Embryonic facial prominence (tissue), 1 donor: ENCODE measurements around the gene BTN2A1.
"Not testable (repeated sequence)": the region's sequence is repeated elsewhere in the genome, so short reads cannot be mapped to it uniquely, and the experiment has no call there.

Experiments used
- DNase-seq: peaks from one replicate; pipeline ENCODE4 v3.0.0-alpha.2; 2016; ENCODE audit errors: extremely low spot score

The BTN2A1 gene

DNA sequence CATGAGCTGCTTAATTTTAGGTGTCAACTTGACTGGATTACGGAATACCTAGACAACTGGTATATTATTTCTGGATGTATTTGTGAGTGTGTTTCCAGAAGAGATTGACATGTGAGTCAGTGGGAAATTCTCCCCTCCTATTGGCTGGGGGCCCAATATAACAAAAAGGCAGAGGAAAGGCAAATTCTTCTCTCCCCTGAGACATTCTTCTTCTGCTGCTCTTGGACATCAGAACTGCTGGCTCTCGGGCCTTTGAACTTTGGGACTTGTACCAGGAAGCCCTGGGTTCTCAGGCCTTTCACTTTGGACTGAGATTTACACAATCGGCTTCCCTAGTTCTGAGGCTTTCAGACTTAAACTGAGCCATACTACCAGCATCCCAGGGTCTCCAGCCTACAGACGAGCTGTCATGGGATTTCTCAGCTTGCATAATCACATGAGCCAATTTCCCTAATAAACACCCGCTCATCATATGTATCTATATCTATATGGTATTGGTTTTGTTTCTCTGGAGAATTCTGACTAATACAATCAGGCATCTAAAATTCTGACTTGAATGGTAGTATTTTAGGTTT is 25.0 kb upstream of the BTN2A1 start:
- no peak for DNase-seq

DNA sequence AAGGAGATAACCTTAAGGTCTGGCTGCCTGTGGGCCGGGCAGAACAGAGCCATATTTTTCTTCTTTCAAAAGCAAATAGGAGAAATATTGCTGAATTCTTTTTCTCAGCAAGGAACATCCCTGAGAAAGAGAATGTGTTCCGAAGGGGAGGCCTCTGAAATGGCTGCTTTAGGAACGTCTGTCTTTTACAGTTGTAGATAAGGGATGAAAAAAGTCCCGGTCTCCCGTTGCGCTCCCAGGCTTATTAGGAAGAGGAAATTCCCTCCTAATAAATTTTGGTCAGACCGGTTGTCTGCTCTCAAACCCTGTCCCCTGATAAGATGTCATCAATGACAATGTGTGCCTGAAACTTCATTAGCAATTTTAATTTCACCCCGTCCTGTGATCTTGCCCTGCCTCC is 24.1 kb upstream of the BTN2A1 start:
- not testable (repeated sequence) for DNase-seq

DNA sequence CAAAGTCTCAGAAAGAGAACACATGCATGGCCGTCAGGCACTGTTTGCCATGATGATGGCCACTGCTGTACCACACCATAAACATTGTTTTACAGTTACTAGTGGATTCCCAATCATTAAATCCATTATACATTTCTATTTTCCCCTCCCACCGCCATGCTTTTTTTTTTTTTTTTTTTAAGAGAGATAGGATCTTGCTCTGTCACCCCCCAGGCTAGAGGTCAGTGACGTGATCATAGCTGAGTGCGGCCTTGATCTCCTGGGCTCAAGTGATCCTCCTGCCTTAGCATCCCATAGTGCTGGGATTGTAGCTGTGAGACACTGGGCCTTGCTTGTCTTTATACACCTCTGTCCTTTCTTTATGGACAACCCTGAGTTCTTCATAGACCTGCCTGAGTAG is 21.7 kb upstream of the BTN2A1 start:
- DNase-seq = no peak

GRCh38 chr6:26437550-26437949 is 20.2 kb upstream of the BTN2A1 start:
- no peak for DNase-seq

- no peak for DNase-seq
Measured at GRCh38 chr6:26438000-26438399, 19.8 kb upstream of the BTN2A1 start.

GRCh38 chr6:26439151-26440125 is 18.3 kb upstream of the BTN2A1 start:
- no peak for DNase-seq

- no peak for DNase-seq
Measured at GRCh38 chr6:26440977-26441358, 16.8 kb upstream of the BTN2A1 start.

DNA sequence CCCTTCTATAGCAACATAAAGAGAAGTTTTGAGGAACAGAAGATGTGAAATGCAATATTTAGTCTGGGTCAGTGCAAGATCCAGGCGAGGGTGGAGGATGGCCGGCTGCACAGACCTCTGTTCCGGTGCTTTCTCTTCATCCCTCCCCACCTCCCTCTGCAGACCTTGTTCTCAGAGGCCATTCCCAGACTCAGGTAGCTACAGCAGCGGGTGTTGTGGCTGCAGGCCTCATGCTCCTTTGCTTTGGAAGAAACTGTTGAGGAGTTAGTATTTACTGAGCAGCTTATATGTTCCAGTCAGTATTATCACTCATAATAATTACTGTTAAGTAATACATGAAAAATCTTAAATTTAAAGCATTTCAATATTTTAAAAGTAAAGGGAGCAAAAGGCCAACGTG is 15.8 kb upstream of the BTN2A1 start:
- DNase-seq = no peak

DNA sequence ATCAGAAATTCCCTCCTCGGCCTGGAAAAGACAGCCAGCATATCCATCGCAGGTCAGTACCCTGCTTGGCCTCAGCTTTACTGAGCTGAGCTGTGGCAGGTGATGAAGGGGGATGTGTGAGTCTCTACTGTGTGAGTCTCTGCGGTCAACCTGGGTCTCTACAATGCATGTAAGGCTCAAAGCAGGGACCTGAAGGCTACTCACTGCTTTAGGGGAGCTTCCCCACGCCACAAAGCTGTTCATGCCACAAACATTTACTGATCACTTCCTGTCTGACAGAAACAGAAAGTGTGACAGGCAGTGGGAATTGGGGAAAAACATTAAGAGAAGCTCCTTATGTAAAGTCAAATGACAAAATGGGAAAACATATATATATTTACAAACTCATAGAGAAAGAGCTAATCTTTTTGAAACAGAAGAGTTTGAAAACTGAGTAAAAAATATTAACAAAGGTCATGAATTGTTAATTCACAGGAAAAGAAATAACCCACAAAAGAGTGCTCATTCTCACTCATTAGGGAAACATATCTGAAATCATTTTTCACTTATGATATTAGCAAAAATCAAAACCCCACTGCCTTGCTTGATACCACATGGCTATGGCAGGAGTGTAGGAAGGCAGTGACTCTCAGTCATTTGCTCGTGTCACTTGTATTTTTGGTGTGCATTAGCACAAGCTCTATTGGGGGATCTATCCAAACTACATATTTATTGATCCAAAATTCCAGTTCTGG is 11.7 kb upstream of the BTN2A1 start:
- no peak for DNase-seq

- DNase-seq = no peak
Measured at GRCh38 chr6:26447257-26447656, 10.5 kb upstream of the BTN2A1 start.

DNA sequence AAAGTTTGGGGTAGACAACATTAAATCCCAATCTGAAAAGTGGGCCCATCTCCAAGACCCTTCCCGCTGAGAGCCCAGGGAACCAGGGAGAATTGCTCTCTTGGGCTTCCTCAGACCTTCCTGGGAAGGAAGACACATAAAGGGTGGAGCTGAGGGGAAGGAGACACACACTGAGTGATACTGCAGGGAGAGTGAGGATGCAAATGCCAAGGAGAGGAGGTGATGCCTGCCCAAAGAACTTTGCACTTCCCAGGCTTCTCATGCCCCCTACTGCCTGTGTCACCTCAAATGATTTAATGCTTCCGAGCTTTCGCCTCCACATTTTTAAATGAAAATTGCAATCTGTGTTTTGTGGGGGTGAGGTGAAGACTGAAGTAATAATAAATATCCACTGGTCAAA is 7.5 kb upstream of the BTN2A1 start:
- no peak for DNase-seq

DNA sequence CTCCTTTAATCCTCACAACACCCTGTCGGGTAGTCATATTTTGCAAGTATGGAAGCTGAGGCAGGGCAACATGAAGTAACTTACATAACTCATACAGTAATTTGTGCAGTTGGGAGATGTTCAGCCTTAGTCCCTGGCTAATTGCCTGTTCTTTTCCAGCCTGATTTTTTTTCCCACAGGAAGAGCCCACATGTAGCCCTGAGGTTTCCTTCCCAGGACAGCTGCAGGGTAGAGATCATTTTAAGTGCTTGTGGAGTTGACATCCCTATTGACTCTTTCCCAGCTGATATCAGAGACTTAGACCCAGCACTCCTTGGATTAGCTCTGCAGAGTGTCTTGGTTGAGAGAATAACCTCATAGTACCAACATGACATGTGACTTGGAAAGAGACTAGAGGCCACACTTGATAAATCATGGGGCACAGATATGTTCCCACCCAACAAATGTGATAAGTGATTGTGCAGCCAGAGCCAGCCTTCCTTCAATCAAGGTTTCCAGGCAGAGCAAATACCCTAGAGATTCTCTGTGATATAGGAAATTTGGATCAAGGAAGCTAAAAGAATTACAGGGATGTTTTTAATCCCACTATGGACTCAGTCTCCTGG is 5.0 kb upstream of the BTN2A1 start:
- DNase-seq = no peak

DNA sequence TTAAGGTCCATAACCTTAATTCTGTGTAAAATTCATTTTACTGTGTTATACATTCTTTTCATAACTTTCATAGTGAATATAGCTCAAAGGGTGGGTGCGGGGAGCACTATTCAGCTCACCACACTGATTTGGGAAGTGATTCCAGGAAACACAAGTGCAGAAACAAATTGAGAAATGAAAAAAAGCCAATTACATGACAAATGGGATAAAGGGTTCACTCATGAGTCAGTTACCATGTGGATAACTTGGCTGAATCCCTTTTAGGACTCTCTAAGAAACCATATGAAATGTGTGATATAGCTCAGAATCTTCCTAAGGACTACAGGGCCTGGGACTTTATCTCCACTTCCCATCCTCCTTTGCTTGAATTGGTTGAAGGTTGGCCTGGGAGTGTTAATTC is 3.1 kb upstream of the BTN2A1 start:
- no peak for DNase-seq

DNA sequence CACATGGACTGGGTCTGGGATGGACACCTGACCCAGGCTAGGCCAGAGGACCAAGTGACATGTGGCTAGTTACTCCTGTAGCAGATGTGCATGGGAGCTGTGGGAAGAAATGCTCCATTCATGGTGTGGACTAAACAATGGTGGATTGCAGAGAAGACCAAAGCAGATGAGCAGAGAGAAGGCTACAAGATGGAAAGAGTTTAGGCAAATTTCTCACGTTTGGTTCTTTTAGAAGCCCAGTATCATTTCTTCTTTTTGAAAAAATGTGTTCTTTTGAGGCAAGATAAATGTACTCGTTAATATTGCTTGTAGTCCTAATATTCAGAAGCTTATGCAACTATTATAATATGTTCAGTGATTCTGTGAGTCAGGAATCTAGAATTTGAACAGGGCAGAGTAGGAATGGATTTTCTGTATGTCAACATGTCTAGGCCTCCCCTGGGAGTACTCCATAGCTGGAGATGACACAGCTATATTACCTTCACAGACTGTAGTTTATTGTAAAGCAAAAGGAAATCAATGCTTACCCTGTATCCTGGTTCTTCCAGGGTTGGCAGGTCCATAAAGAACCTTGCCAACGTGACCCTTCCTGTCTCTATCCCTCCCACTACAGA is 2.3 kb upstream of the BTN2A1 start:
- no peak for DNase-seq

DNA sequence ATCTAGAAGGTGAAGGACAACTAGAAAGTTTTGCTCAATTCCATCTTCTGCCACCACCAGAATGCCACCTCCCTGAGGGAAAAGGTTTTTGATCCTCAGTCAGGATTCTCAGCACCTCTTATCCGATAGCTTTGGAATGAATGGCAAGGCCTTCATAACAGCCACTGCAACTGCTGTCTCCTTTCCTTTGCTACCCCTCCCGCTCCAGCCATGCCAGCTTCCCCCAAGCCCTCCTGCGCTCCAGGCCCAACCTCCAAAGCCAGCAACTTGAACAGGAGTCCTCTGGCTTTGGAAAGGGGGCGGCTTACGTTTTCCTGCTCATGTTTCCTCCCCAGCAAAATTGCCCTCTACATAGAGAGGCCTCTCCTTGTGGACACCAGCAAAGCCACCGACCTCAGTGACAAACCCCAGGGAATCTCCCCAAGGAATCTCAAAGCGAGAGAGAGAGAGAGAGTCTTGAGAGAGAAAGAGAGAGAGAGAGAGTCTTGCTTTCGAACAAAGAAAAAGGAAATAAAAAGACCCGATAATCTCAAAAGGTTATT is 420 bp upstream of the BTN2A1 start:
- no peak for DNase-seq

- no peak for DNase-seq
Measured at GRCh38 chr6:26459023-26459810, 1.5 kb downstream of the BTN2A1 start.

- not testable (repeated sequence) for DNase-seq
Measured at GRCh38 chr6:26461353-26461752, 3.6 kb downstream of the BTN2A1 start.

GRCh38 chr6:26464014-26464413 is 6.3 kb downstream of the BTN2A1 start:
- DNase-seq = no peak

DNA sequence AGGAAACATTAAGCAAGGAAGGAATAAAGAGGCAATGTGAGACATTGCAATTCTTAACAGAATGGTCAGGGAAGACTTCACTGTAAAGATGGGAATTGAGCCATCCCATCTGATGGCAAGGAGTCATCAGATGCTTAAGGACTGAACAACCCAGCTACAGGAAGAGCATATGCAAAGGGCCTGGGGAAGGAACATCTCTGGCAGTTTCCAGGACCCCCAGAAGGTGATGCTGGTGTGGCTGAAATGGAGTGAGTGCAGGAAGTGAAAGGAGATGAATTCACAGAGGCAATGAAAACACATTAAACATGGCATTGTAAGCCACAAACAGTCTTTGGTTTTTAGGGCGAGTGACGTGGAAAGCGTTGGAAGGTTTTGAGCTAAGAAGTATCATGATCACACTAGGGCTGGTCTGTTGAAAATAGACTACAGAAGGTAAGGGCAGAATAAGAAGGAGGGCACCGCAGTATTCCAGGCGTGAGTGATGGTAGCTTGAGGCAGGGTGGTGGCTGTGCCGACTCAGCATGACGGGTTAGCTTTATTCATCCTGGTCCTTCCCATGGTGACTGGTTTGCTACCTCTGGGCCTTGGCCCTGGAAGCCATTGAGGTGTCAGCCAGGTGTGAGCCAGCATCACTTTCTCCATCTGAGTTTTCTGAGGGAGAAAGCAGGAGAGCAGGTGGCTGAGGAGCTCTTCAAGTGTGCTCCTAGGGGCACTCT is 6.8 kb downstream of the BTN2A1 start:
- no peak for DNase-seq

GRCh38 chr6:26465776-26466175 is 8.0 kb downstream of the BTN2A1 start:
- no peak for DNase-seq
